Activated CD4-positive, alpha-beta T cell treated with anti-CD3 and anti-CD28 coated beads, Interleukin-2, amount 50 U/mL, for 4 hours (primary cell): ENCODE results near the gene ERBB2.
"Not testable (repeated sequence)": the region's sequence is repeated elsewhere in the genome, so short reads cannot be mapped to it uniquely, and the experiment has no call there.

Experiments used
- DNase-seq, 2 experiments: peaks; one replicate each; pipeline ENCODE4 v3.0.0-alpha.2; 2020

The ERBB2 gene

DNA sequence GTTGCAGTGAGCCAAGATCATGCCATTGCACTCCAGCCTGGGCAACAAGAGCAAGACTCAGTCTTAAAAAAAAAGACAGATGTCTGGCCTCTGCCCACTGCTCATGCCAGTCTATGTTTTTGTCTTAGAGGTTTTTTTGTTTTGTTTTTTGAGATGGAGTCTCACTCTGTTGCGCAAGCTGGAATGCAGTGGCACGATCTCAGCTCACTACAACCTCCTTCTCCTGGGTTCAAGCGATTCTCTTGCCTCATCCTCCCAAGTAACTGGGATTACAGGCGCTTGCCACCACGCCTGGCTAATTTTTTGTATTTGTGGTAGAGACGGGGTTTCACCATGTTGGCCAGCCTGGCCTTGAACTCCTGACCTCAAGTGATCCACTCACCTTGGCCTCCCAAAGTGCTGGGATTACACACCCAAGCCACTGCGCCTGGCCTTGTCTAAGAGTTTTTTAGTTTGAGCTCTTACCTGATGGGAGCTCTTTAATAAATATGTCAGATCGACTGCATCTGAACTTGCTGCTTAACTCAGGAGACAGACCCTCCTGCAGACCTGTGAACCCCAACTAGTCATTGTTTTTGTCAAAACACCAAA lies 48.7 kb downstream of the ERBB2 start:
- not testable (repeated sequence) for DNase-seq

DNA sequence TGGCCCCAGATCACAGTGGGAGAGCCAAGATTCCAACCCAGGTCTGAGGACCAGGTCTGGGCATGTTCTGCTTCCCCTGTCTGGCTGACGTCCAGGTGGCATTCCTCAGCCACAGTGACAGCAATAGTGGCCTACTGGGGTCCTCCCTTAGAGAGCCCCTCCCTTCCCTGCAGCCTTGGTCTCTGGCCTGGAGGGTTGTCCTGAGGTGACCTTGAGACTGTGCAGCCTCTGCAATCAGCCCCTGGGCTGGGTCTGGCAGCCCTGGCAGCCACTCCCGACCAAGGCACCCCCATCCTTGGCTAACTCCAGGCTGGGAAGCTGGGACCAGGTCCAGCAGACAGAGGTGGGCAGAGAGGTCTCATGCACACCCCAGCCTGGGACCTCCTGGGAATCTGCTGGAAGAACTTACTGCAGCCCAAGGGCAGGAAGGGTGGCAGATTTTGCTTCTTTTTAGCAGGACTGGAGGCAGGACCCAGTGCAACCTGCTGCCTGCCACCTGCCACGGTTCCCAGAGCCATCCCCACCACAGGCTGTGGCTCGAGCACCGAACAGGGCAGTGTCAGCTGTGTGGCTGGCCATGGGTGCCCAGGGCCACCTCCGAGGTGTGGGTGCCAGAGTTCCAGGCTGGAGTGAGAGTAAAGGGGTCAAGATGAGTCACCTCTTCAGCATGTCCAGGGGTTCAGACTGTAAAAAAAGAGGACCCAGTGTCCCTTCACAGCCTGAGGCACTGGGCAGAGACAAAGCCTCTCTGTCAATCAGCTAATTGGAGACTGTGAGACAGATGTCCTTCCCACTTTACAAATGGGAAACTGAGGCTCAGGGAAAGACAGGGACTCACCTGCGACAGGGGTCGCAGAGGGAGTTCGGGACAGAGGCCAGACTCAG lies 50.5 kb downstream of the ERBB2 start:
- DNase-seq, result no peak

DNA sequence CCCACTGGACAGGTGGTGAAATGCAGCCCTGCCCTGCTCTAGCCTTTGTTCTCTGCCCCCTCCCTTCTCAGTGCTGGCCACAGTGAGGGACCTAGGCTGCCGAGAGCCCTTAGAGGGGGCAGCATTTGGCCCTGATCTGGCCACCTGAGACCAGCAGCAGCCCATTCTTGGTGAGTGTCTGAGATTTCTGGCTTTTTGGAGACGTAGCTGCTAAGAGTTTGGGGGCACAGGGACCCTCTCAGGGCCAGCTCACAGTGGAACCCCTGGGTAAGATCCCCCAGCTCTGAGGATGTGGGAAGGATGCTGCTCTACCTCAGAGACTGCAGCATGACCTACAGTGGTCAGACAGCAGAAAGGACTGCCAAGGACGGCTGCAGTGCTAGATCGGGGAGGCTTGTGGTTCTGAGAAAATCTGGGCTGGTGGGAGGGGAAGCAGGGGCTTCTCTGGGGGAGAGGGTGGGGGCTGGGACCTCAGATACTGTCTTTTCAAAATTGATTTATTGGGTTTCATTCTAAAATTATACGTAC lies 51.2 kb downstream of the ERBB2 start:
- DNase-seq, result no peak

DNA sequence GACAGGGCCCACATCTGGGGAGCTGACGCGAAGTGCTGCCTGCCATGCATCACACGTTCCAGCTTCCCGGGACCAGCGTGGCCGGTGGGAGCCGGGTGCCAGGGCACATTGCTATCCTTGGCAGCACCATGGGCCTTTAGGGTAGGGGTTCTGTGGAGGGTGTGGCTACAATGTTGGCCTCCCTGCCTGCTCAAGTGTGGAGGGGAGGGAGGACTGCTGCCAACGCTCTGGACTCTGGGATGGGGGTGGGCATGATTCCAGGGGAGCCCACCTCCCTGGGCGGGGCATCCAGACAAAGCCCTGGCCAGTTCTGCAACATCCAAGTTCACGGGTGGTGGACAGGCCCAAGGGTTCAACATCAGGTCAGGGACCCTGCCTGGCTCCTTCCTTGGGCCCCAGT lies 51.8 kb downstream of the ERBB2 start:
- no peak for DNase-seq

DNA sequence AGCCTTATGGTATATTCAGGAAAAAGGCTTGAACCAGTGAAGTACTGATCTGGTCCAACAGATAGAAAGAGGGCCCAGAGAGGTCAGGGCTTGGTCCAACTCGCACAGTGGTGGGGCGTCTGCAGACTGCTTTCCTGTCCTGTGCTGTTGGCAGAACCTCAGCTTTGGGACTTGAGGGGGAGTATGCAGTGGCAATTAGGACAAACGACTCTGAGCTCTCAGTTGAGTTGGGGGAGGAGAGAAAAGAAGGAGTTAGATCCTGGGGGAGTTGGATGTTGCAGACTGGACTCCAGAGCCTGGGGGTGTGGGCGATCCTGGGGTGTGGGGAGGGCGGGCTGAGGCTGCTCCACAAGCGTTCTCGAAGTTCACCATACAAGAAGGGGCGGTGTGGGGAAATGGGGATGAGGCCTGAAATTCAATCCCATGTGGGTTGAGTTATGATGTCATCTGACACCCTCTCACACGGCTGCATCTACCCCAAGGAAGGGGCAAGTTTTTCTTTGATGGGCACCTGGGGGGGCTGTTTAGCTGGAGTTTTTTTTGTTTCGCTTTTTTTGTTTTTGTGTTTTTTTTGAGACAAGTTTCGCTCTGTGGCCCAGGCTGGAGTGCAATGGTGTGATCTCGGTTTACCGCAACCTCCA lies 52.5 kb downstream of the ERBB2 start:
- no peak for DNase-seq

DNA sequence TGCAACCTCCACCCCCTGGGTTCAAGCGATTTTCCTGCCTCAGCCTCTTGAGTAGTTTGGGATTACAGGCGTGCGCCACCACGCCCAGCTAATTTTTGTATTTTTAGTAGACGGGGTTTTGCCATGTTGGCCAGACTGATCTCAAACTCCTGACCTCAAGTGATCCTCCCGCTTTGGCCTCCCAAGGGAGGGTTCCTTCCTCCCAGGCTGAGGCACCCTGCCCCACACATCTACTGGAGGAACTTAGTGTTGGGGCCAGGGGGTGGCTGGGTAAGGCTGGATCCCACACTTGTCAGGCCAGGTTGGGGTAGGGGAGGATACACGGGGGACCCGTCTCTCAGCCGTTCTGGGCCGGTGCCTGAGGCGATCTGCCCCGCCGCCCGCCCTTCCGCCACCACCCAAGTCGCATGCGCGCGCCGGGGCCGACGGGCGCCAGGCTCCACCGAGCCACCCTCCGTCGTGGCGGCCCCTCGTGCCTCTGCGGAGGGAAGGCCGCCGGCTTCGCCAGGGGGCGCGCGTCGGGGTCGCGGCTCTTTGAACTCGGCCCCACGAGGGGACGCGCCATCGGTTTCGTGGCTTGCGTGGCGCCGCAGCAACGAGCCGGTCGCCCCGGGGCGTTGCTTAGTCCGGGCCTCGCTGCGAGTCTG lies 53.8 kb downstream of the ERBB2 start:
- no peak for DNase-seq

DNA sequence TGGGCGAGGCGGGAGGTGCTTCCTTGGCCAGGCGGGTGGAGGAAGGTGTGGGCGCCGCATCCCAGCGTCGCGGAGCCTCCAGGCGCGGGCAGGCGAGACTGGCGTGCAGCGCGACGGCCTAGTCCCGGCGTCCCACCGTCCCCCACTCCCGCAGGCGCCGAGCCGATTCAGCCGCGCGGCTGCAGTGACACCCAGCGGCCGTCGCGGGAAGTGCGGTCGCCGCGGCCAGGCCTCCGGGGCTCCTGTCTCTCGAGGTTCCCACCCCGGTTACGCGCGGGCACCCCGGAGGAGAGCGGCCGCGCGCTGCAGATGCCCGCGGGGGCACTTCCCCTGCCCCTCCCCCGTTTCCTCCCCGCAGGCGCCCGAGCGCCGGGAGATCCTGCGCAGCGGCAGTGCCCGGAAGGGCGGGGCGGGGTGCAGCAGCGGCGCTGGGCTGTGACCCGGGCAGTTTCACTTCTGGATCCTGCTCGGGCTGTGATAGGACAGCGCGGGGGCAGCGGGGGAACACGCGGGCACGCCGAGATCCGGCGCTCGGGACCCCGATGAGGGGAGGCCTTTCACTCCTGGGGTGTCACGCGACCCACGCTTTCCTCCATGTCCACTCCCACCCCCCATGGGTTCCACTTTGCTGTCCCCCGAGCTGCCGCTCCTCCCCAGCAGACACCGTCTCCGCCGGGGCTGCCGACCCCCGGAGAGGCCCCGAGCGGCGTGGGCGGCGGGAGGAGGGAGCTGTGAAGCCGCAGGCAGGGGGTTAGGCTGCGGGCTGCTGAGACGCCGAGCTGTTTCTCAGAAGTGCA lies 54.5 kb downstream of the ERBB2 start:
- DNase-seq, result peak; percentile 87 to 90

DNA sequence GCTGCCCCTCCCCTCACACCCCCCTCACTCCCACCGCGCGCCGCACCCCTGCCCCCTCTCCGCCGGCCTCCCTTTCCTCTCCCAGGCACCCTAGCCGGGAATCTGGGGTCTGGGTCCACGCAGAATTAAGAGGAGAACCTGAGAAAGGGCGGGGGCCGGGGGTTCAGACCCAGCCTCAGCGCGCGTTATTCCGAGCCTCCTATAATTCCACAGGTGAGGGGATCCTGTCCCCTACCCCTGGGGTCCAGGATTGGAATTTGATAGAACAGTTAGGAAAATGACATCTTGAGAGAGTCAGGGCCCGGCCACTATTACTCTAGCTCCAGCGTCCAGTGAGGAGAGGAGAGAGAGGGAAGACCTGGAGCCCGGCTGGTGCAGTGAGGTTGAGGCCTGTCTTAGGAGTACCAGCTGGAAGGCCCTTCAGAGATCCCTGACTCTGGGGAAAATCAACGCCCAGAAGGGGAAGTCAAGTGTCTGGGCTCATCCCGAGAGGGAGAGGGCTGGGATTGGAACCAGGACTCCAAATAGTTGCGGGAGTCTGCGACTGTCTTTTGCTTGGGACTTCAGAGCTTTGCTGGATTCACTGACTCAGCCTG lies 55.2 kb downstream of the ERBB2 start:
- DNase-seq, result peak in 1 of 2 experiments; percentile 12

DNA sequence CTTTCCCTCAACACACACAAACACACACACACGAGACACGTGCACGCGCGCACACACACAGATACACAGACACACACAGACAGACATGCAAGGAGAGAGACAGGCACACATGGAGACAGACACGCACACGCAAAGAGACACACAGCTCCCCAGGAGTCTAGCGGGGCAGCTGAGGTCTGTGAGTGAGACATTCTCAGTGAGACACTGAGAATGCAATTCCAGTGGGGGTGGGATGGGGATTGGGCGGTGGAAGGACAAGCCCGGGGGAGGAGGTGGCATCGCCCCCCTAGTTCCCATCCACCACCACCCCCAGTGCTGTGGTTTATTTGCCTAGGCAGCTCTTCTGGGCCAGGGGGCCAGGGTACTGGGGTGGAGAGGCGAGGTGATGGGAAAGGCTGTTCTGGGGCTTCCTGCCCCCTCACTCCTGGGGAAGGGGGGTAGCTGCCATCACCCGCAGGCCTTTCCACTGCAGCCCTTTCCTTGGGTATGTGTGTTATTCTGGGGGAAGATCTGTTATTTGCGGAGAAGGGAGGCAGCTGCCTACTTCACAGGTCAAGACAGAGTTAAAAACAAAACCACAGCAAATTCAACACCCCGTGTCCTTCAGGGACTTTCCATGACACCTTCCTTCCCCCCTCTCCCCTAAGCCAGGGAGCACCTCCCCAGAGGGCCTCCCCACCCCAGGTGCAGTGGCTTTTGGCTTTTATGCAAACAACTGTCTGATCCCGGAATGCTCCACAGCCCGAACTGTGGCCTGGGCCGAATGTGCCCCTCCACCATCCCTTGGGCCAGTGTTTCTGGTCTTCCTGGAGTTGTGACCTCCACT lies 55.9 kb downstream of the ERBB2 start:
- DNase-seq, result peak; percentile 44 to 51

DNA sequence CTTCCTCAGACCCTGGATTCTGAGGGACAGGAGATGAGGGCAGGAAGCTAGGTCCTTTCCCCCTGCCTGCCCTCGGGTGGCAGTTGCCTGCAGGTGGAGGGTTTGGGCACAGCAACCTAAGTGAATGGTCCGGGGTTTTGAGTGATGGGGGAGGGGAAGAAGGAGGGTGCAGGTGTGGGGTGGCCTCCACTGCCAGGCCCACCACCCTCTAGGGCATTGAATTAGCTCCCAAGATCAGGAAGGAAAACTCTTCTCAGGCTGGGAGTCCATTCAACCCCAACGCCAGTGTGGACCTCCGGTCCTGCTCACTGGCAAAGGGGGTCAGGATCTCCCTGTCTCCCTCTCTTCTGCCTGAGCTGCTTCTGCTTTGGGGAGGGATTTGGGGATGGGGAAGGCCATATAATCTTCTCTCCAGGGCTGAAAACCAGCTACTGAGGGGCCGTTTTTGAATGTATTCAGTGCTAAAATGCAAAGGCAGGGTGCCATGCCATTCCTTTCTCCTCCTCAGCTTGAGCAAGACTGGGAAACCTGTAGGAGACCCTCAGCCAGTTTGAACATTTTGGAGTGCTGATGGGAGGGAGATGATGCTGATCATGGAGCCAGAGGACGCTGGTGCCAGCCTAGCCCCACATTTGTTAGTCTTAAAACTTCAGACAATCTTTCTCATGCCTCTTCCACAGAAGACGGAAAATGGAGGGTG lies 56.7 kb downstream of the ERBB2 start:
- no peak for DNase-seq

DNA sequence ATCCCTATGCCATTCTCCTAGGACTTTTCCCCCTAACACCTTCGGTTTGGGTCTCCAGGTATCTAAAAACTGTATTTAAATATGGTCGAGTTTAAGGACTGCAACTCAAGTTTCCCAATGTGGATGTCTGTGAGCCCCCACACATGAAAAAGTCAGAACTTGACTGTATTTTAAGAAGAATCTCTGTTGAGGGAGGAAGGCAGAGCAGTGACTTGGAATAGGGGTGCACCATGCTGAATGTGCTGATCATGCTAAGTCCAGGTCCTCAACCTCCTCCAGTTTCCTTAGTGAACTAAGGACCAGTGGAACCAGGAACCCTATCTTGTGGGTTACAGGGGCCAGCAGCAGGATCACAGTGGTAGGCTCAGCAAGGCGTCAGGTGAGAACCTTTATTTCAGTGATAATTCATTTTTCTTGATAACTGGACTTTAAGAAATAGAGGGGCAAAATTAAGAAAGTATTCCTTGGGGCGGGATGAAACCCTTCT lies 57.4 kb downstream of the ERBB2 start:
- DNase-seq, result no peak

DNA sequence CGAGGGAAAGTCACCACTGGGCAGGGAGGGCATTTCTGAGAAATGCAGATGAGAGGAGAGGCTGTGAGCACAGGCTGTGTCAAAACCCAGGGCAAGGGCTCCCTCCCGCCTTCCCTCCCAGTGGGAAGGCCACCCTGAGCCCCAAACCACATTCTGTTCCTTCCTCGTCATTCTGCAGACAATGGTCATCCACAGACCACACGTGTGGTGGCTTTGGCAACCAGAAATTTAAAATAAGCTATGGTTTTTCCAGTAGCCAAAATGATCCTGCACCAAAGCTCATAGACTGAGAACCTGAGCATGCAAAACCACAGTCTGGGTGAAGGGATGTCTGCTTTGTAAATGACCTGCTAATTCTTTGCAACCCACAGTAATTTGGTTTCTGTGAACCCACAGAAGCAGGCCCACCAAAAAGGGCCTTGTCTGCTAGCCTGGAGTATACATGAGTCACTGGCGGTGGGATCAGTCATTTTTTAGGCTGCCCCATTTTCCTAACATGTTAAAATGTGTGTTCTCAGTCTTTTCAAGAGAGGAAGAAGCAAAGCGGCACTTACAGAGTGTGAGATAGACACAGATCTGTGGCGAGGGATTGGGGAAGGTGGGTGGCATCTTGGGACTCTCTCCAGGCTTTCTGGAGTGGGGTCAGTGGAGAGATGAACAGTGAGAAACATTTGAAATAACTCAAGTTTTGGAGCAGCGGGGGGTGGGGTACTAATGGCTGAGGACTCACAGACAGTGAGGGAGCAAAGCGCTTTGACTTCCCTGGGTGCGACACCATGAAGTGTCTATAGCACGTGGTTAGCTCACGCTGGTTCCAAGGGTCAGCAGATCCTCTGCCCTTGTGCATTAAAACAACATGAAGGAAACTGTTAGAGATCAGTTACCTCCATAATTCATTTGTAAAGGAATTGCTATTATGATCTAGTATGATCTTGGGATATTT lies 58.3 kb downstream of the ERBB2 start:
- DNase-seq, result peak; percentile 33 to 51

DNA sequence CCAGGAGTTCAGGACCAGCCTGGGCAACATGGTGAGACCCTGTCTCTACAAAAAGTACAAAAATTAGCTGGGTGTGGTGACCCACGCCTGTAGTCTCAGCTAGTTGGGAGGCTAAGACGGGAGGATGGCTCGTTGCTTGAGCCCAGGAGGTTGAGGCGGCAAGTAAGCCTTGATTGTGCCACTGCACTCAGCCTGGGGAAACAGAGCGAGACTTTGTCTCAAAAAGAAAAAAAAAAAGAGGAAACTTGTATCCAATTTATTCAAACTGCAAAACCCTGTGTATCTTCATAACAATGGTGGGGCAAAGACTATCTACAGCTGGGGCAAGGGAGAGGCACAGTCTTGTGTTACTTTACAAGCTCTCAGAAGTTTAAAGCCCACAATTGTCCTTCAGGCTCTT lies 59.3 kb downstream of the ERBB2 start:
- DNase-seq, result no peak

DNA sequence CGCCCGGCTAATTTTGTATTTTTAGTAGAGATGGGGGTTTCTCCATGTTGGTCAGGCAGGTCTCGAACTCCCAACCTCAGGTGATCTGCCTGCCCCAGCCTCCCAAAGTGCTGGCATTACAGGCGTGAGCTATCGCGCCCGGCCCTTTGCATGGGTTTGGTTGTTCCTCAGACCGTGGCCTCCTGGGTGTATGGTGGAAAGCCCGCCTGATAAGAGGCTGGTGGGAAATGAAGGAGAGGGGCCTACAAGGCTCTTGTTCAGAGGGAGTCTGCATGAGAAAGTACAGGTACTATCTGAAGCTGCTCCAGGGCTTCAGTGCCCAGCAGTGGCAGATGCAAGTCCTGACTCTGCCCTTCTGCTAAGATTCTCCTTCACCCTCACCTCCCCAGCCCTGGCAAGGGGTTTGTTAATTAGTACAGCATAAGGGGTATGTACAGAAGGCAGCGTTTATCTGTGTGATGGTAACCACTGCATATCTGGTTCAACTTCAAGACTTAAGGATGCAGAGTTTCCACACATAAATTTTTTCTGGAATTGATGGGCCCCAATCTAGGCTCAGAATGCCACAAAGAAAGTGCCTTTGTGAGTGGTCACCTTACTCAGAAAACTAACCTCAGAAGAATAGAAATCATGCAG lies 62.1 kb downstream of the ERBB2 start:
- no peak for DNase-seq

DNA sequence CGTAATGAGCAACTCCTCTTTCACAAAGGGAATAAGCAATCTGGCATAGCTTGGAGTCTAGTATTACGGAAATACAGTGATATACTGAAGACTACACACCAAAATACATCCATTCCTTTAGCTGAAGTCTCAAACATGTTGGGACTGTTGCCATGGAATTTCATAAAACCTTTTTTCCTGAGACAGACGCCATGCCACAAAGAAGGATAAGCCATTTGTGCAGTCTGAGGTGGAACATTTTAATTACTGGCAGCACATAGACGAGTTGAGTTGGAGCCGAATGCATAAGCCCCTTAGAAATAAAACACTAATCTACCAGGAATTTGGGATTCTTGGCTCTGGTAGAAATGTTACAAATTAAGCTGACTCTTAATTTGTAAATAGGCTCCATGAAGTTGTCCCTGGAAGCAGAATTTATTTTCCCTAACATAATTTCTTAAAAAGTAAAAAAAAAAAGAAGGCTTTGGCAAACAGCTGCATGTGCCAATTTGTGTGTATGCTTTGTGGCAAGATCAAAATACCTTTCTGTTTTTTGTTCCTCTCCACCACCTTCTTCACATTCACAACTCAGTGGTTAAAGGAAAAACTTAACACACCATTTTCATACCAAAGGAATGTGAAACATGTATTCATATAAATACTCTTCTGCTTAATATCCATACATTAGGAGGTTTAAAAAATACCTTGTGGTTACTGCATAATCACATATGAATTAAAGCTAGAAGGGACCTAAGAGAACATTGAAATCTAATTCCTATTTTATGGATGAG lies 63.4 kb downstream of the ERBB2 start:
- no peak for DNase-seq

DNA sequence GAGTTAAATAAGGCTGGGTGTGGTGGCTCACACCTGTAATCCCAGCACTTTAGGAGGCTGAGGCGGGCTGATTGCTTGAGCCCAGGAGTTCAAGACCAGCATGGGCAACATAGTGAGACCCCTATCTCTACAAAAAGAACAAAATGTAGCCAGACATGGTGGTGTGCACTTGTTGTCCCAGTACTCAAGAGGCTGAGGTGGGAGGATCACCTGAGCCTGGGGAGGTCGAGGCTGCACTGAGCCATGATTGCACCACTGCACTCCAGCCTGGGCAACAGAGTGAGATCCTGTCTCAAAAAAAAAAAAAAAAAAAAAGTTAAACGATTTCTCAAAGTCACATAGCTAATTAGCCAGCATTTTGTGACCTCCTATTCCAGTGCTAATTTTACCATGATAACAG lies 64.3 kb downstream of the ERBB2 start:
- not testable (repeated sequence) for DNase-seq

DNA sequence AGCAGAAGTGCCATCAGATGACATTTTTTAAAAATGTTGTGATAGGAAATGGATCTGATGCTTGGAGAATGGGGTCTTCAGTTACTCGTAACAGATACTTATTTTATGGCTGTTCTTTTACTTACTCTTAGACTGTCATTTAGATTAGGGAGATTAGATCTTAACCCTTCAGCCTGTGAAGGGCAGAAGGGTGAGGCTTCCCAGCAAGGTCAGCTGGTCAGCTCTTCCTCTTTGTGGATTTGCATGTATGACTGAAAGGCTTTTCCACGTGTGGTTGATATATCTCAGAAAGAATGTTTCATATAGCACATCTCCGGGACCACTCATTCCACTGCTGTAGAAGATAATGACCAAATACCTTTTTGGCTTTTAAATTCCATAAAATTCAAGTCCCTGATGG lies 65.3 kb downstream of the ERBB2 start:
- DNase-seq, result no peak

DNA sequence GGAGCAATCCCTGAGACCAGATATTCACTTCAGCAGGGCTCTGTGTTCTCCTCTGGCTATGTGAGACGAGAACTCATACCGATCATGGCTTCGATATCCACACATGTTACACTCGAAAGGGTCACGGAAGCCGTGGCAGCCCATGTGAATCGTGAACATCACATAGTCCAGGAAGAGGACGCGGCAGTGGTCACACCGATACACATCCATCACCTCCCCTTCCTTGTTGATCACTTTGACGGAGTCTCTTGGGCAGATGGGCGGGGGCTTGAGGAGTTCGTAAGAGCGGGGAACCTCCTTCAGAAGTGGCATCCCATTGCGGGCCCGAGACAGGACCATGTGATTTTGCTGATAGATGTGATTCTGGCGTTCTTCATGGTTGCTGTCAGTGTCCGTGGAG lies 65.9 kb downstream of the ERBB2 start:
- DNase-seq, result no peak
